ENCODE results near the gene RNASE1. TPM values are rescaled to one million over a fixed set of nuclear protein-coding genes. Genes with fewer than 3 reads are reported as not detected.

The RNASE1 gene
- total and polyA plus RNA-seq, 9 of the 15 experiments (the other 6 are each of a cell fraction or from before 2014, with no cell fraction given): 6.4 to 33.3 (median 13.9) TPM

GRCh38 chr14:20803223-20803622 lies 579 bp upstream of the RNASE1 start:
- ChIA-PET POLR2A (interaction anchor here (1.0 to 1.8 kb wide), 3 partner anchors 7 to 17 kb away, joined by 4 to 5 read pairs (median 4); no protein-coding TSS in a partner anchor), CTCF (ENCODE audit: low intra/inter-chr PET ratio) (no interaction called here)
- no peaks in the 10 kb centered on the region for H3K9me1 ChIP-seq (ENCODE audit: control insufficient read depth, insufficient read depth, low read length)
- peak overlapping the region; percentile 83 for H3K4me2 ChIP-seq (ENCODE audit: insufficient read depth, low read length)
- no peaks in the 10 kb centered on the region for H3K9me3 ChIP-seq (replicated peaks; ENCODE audit: control insufficient read depth, insufficient read depth, low read depth, low read length)
- no peaks in the 10 kb centered on the region for H3K27me3 ChIP-seq (ENCODE audit: control insufficient read depth in 2 of 2, insufficient read depth in 2 of 2, low read length in 2 of 2)
- FAIRE-seq (no peak), ATAC-seq (peak; percentile 29), DNase-seq (ENCODE audit: extremely low read depth in 1 of 4, low spot score in 3 of 4) (peak in 3 of 4 experiments; percentile 41 to 65 (median 42))
- intact Hi-C loops (cut with micrococcal nuclease) (no loop called here), in situ Hi-C loops (cut with MboI) (no loop called here)
- no peaks in the 10 kb centered on the region for H4K20me1 ChIP-seq (replicated peaks; ENCODE audit: control insufficient read depth, insufficient read depth, low read length)
- peak overlapping the region; percentile 87 for H2AFZ ChIP-seq (ENCODE audit: low read depth, low read length)
- H3K27ac ChIP-seq (ENCODE audit: extremely low read depth, low read depth, low read length): peak overlapping the region; percentile 23; the same call in 2 of the 3 replicates
- H3K4me3 ChIP-seq: 0 out of 2 replicates have a peak overlapping the region, but pooled peaks have one; percentile 9
- BruUV-seq (replicated peaks): no TSS peak
- peaks cover 26 to 59% of the 10 kb centered on the region in 2 experiments for H3K4me1 ChIP-seq (replicated peaks in 1 of 2; ENCODE audit: control insufficient read depth in 2 of 2, insufficient read depth in 2 of 2, low read length in 2 of 2)
- H3K79me2 ChIP-seq (ENCODE audit: control insufficient read depth, insufficient read depth, low read length): peaks cover 16% of the 10 kb centered on the region
- H3K9ac ChIP-seq (ENCODE audit: insufficient read depth in 1 of 2, low read depth in 2 of 2, low read length in 2 of 2): no peak overlapping the region; a peak in 1 of 4 replicates
- 4% methylated on average over 4 of the region's 7 CpGs for WGBS (ENCODE audit: insufficient coverage, low coverage, missing lambda C conversion rate)
- H3K36me3 ChIP-seq (ENCODE audit: control insufficient read depth, insufficient read depth, low read length): no peaks in the 10 kb centered on the region; the same call in 2 of the 3 replicates
- TF ChIP-seq RCOR1 (IDR thresholded peaks at IDR 0.05; ENCODE audit: borderline replicate concordance in 1 of 2, low read depth in 2 of 2, low read length in 2 of 2) (peak in 1 of 2 experiments; percentile 36; a peak in 1 of 4 replicates), MED1 (CRISPR knock-in tag; IDR thresholded peaks at IDR 0.05; ENCODE audit: borderline replicate concordance) (no peak), CXXC5 (CRISPR knock-in tag; IDR thresholded peaks at IDR 0.05) (no peak), CTCFL (IDR thresholded peaks at IDR 0.05; ENCODE audit: borderline replicate concordance, insufficient read depth, low read depth, low read length, poor library complexity, severe bottlenecking) (peak; percentile 22), TCF7 (IDR thresholded peaks at IDR 0.05; ENCODE audit: borderline replicate concordance) (no peak), ELF2 (CRISPR knock-in tag; IDR thresholded peaks at IDR 0.05) (no peak), CBFB (CRISPR knock-in tag; IDR thresholded peaks at IDR 0.05) (no peak), FOSL1 (tag; conservative IDR thresholded peaks at IDR 0.05) (peak; percentile 57; the same call in 1 of the 2 replicates), RAD21 (CRISPR knock-in tag; conservative IDR thresholded peaks at IDR 0.05 in 1 of 2, IDR thresholded peaks at IDR 0.05 in 1 of 2) (no peak), UBTF (IDR thresholded peaks at IDR 0.05; ENCODE audit: borderline replicate concordance in 1 of 2, low read depth in 2 of 2, low read length in 2 of 2) (no peak), ZNF507 (tag; conservative IDR thresholded peaks at IDR 0.05) (no peak), BRD9 (IDR thresholded peaks at IDR 0.05; ENCODE audit: low read depth, partially characterized antibody) (no peak), KAT8 (IDR thresholded peaks at IDR 0.05; ENCODE audit: low read depth) (no peak), CBX5 (IDR thresholded peaks at IDR 0.05; ENCODE audit: borderline replicate concordance, low read depth) (no peak), MBD1 (CRISPR knock-in tag; IDR thresholded peaks at IDR 0.05) (no peak), CBX2 (IDR thresholded peaks at IDR 0.05; ENCODE audit: insufficient read depth, low read length, poor library complexity, severe bottlenecking) (no peak)

All from K562 (cell line).